ENCODE results near the gene RNASEH1. TPM values are rescaled to one million over a fixed set of nuclear protein-coding genes. Genes with fewer than 3 reads are reported as not detected.

RNASEH1 gene
- total and polyA plus RNA-seq, 2 of the 13 experiments (the other 11 are each of a cell fraction or from before 2014, with no cell fraction given): 14.5 to 57.4 TPM

DNA sequence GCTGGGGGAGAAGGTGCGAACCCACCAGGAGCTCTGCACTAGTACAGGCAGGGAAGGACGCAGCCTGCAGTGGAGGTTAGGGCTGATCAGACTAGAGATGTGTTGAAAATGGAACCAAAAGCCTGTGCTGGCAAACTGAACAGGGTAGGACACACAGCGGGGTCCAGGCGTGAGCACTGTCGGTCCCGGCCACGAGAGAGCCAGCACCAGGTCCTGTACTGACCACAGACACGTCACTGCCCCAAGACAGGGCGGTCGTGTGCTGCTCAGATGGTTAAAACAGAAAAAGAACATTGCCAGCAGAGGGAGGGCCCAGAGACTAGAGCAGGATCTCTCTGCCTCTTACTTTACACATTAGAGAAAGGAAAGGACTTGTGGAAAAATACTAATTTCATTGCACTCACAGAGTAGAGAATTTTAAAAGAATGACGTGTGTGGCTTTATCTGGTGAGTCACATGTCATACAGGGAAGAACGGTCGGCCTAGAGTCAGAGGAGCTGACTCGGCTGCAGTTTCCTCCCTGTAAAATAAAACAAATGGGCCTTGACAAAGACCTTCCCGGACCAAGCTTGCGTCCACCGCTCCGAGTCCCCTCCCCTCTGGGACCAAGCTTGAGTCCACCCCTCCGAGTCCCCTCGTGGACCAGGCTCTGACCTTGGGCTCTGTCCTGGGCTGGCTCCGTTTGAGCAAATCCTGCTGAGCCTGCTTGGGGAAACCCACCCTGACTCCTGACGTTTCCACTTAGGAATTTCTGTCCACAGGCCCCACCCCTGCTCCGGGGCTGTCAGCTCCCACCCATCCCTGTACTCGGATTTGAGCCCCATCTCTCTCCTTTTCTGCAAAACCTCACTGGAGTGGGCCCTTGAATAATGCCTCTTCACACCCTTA, 22.1 kb downstream of the RNASEH1 start (continued):
- TF ChIP-seq, protein P1, sequence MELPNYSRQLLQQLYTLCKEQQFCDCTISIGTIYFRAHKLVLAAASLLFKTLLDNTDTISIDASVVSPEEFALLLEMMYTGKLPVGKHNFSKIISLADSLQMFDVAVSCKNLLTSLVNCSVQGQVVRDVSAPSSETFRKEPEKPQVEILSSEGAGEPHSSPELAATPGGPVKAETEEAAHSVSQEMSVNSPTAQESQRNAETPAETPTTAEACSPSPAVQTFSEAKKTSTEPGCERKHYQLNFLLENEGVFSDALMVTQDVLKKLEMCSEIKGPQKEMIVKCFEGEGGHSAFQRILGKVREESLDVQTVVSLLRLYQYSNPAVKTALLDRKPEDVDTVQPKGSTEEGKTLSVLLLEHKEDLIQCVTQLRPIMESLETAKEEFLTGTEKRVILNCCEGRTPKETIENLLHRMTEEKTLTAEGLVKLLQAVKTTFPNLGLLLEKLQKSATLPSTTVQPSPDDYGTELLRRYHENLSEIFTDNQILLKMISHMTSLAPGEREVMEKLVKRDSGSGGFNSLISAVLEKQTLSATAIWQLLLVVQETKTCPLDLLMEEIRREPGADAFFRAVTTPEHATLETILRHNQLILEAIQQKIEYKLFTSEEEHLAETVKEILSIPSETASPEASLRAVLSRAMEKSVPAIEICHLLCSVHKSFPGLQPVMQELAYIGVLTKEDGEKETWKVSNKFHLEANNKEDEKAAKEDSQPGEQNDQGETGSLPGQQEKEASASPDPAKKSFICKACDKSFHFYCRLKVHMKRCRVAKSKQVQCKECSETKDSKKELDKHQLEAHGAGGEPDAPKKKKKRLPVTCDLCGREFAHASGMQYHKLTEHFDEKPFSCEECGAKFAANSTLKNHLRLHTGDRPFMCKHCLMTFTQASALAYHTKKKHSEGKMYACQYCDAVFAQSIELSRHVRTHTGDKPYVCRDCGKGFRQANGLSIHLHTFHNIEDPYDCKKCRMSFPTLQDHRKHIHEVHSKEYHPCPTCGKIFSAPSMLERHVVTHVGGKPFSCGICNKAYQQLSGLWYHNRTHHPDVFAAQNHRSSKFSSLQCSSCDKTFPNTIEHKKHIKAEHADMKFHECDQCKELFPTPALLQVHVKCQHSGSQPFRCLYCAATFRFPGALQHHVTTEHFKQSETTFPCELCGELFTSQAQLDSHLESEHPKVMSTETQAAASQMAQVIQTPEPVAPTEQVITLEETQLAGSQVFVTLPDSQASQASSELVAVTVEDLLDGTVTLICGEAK (IDR thresholded peaks at IDR 0.05): no peak
- TF ChIP-seq, protein P1 (CRISPR knock-in tag; IDR thresholded peaks at IDR 0.05): peak; percentile 6; the same call in 1 of the 2 replicates
- TF ChIP-seq TRAFD1 (CRISPR knock-in tag; IDR thresholded peaks at IDR 0.05; ENCODE audit: borderline replicate concordance) (no peak), ZNF691 (CRISPR knock-in tag; IDR thresholded peaks at IDR 0.05; ENCODE audit: borderline replicate concordance, low read depth) (peak; percentile 50; the same call in 1 of the 2 replicates), SRSF1 (optimal IDR thresholded peaks at IDR 0.05; ENCODE audit: low read depth, low read length) (peak; percentile 50), PCBP2 (optimal IDR thresholded peaks at IDR 0.05; ENCODE audit: low read depth, low read length, poor library complexity, severe bottlenecking) (no peak), FOXM1 (CRISPR knock-in tag; IDR thresholded peaks at IDR 0.05) (no peak), SIX4 (CRISPR knock-in tag; IDR thresholded peaks at IDR 0.05) (no peak), PAXIP1 (CRISPR knock-in tag; conservative IDR thresholded peaks at IDR 0.05) (peak; percentile 80), MED1 (CRISPR knock-in tag; IDR thresholded peaks at IDR 0.05) (peak; percentile 67), ZNF749 (CRISPR knock-in tag; IDR thresholded peaks at IDR 0.05; ENCODE audit: borderline replicate concordance) (peak; percentile 50), POGZ (CRISPR knock-in tag; IDR thresholded peaks at IDR 0.05) (no peak; the same call in 1 of the 2 replicates)

All from HepG2 (cell line).